CD4-positive, alpha-beta T cell treated with Interleukin-17A for 4 hours (primary cell): ENCODE measurements around the gene EZH2.

ENCODE experiments used
- DNase-seq: peaks from one replicate; pipeline ENCODE4 v3.0.0-alpha.2; 2020; ENCODE audit warnings: mixed read lengths

EZH2 gene

GRCh38 chr7:148761499-148762278 is 122.4 kb downstream of the EZH2 start:
- DNase-seq = no peak
